Stimulated activated CD4-positive, alpha-beta T cell treated with anti-CD3 and anti-CD28 coated beads, Interleukin-12 subunit alpha, Interleukin-12 subunit beta, amount 100 ng/mL, for 24 hours (primary cell): ENCODE measurements around the gene SCN2B.

ENCODE experiments used
- DNase-seq, 2 experiments: peaks; one replicate each; pipeline ENCODE4 v3.0.0-alpha.2; 2020; ENCODE audit warnings: low read depth in 2 of 2

The SCN2B gene

DNA sequence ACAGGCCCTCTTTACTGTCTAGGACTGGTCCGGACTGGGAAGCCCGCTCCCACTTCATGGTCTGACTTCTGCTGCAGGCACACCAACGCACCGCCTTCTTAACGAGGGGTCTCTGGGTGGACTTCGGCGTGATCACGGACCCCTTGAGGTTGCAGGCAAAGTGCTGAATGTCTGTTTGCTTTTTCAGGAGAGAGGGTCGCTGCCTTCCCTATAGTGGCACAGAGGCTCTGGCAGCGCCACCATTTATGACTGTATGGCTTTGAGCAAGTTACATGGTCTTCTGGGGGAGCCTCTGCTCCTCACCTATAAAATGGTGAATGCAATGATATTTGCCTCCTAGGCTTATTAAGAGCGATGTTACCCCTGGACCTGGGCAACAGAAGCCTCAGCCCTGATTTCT lies 22.5 kb downstream of the SCN2B start:
- no peak for DNase-seq

DNA sequence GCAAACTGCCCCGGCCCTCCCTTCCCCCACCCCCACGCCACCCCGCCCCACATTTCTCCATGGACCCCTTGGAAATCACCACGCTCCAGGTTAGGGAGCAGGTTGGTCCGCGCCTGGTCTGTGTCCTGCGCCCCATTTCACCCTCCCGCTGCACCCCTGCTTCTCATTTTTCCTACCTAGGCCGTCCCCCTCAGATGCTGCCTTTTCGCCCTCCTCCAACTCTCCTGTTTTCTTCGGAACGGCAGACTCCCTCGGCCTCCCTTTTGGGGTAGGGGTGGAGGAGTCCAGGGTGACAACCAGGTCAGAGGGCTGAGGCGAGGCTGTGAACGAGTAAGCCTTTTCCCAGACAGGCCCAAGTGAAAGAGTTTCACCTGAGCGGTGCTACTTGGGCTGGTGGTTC lies 22.9 kb downstream of the SCN2B start:
- no peak for DNase-seq

DNA sequence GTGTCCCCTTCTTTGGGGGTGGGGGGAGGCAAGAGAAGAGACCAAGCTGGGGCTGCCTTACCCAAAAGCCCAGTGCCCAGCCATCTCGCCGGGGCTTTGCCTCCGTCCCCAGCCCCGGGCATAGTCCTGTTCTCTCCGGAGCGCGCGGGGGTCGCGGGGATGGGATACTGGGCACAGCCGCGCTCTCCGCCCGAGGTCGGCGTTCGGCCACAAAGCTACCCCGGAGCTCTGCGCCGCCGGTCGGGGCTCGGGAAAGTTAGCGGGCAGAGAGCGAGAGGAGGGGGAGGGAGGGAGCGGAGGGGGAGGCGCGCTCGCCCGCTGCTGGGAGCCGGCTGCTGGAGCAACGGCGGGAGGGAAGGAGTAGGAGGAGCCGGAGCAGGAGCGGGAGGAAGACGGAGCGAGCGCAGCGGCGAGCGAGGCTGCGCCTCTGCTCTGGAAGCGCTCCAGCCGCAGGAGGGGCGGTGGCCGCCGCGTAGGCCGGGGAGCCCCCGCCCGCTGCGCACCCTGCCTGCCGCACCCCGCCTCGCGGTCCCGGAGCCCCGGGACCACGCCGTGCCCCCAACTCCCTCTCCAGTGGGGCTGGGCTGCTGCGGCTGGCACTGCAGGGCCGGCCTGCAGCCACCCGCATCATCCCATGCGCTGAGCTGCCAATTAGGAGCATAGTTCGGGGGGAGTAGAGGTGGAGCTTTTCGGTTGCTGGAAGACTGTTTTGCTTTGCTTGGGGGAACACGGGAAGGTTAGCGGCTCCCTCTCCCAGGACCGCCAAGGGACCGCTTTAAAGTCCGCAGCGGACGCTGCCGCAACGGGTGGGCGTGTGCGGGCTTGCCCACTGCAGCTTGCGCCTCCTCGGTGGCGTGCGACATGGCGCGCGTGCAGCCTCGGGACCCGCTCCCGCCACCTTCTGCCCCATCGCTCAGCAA lies 23.6 kb downstream of the SCN2B start, which contains the start of gene SCN4B:
Gene SCN4B (minus strand): TSS at position 272 of the 920 bp plus-strand sequence. CDS start 150 bp downstream, at position 122.
- peak in 1 of 2 experiments; percentile 11 for DNase-seq

DNA sequence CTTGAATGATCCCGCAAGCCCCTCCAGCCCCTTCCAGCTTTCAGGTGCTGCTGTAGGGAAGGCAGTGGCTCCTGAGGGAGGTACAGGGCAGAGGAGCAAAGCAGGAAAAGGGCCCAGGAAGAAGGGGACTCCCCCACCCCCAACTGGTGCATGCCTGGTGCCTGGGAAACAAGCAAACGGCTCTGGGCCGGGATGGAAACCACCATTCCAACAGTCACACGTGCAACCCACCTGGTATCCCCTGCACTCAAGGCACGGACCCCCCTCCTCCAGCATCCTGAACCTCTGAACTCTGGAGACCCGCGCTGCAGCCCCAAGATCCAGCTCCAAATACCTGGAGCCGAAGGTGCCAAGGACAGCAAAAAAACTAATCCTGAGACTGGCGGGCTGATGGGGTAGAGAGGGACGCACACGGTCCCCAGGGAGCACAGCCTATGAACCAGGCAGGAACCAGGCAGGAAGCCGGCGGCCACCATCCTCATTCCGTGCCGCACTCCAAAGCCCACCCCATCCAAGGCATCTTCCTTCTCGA lies 24.4 kb downstream of the SCN2B start:
- DNase-seq, result no peak

DNA sequence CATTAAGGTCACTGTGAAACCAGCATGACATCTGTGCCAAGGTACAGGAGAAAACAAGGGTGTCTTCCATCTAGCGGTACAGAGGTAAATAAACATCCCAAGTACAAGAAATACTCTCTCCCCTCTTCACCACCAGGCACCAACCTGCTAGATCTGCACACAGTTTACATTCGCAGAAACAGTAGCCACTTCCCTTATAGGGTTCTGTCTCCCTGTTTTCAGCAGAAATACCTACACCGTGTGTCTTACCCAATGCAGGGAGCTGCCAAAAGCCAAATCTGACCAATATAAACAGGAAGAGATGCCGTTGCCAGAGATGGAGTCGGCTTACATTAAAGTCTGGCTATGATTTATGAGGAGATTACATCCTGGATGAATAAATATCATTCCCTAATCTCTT lies 25.0 kb downstream of the SCN2B start:
- no peak for DNase-seq

DNA sequence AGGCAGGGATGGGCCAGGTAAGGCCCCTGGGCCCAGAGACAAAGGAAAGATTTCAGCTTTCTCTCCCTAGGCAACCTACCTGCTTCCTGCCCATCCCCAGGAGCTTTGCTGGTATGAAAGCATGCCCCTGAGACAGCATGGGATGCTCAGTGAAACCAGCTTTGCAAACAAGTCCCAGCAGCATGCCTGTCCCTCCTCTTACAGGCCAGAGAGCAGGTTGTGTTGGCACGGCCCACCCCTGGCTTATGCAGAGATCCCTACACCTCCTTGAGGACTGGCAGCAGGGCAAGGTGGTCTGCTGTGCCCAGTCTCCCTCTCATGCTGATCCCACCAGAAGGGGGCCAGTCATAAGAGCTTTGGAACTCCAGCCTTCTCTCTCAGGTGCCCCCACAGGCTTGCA lies 26.9 kb downstream of the SCN2B start:
- DNase-seq, result no peak

DNA sequence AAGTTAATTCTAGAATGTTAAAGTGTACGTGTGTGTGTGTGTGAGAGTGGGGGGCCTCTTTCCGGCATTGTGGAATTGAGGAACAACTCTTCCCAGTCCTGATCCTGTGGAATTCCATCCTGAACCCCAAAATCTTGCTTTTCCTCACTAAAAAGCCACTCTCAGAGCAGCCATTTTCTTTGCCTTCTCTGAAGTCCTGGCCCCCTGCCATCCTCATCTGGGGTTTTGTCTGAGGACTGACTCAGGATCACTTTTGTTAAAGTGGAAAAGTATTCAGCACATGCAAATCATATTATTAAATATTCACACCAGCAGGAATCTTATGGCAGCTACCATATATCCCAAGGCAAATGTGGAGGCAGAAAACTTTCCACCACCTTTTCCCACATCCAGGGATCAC lies 27.6 kb downstream of the SCN2B start:
- no peak for DNase-seq

DNA sequence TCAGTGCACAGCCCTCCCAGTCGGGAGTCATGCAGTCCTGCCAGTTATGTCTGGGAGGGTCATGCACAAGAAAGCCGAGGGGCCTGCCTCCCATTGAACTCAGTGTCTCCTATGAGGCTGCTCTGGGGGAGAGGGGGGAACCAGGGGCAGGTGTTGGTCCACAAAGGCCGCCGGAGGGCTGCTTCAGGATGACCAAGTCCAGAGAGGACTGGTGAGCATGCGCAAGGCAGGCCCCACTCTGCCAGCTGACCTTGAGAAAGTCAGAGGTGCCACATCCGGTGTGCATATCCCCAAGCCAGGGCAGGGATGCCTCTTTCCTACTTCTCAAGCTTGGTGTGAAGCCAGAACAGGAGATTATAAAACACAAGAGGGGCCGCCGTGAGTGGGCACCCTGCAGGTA lies 28.2 kb downstream of the SCN2B start:
- no peak for DNase-seq

DNA sequence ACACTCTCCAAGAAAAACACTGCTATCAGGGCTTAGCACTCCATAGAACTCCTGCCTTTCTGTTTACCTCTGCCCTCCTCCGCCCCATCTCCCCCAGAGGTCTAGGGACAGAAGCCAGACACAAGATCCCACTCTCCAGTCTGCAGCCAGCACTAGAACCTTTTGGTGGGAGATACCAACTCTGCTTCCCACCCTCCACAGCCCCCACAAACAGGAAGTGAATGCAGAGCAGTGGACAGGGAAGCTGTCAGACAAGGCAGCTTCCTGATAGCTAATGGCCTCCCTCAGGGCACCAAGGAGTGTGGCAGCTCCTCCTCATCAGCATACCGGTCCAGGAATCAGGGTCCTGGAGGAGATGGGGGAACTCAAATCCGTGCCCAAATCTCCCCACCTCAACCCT lies 28.9 kb downstream of the SCN2B start:
- no peak for DNase-seq

DNA sequence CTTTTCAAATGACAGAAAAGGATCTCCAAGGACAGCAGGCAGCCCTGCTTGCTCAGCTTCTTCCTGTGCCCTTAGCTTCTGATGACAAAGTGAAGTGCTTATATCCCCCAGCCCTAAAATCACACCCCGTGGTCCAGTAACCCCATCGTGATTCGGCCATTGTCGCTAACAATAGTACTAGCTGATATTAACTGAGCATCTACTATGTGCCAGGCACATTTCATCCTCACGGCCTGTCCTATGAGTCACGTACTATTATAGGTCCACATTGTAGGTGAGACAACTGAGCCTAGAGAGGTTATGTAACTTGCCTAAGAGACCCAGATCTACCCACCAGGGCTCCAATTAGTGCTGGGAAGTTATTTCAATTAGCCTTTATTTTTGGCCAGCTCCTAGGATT lies 29.9 kb downstream of the SCN2B start:
- DNase-seq, result no peak

DNA sequence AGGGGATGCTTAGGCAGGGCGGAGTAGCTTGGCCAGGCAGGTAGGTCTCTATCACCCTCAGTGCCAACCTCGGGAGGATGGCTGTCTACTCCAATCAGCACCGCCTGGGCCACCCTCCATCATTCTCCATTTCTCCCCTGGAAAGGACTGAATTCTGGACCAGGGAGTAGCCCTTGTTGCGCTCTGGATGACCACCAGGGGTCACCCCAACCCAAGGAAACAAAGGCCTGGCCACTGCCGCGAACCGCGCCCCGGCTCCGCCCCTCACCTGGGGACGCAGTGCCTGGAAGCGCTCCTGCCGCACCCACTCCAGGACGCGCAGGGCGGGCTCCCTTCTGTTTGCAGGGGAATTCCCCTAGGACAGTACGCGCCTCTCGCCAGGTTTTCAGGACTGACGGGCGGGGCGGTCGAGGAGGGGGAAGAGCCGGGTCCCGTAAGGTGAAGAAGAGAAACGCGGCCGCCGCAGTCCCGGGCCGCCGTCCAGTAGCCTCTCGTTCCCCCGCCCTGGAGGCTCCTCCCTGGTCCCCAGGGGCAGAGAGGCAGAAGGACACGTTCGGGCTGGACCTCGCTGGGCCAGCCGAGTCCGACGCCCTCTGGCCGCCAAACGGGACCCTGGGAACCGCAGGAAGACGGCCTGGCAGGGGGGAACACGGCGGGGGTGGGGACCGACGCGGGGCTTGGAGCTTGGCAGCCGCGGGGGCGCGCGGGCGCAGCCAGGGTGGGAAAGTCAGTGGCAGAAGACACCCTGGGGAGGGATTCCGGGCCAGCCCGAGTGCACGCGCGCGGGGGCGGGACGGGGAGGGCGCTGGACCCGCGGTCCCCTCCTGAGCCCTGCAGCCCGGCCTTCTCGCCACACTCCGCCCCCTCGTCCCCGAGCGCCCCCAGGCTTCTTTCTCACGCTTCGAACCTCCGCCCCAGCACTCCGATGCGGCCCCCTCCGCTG lies 30.9 kb downstream of the SCN2B start:
- DNase-seq, result peak; percentile 70 to 92

DNA sequence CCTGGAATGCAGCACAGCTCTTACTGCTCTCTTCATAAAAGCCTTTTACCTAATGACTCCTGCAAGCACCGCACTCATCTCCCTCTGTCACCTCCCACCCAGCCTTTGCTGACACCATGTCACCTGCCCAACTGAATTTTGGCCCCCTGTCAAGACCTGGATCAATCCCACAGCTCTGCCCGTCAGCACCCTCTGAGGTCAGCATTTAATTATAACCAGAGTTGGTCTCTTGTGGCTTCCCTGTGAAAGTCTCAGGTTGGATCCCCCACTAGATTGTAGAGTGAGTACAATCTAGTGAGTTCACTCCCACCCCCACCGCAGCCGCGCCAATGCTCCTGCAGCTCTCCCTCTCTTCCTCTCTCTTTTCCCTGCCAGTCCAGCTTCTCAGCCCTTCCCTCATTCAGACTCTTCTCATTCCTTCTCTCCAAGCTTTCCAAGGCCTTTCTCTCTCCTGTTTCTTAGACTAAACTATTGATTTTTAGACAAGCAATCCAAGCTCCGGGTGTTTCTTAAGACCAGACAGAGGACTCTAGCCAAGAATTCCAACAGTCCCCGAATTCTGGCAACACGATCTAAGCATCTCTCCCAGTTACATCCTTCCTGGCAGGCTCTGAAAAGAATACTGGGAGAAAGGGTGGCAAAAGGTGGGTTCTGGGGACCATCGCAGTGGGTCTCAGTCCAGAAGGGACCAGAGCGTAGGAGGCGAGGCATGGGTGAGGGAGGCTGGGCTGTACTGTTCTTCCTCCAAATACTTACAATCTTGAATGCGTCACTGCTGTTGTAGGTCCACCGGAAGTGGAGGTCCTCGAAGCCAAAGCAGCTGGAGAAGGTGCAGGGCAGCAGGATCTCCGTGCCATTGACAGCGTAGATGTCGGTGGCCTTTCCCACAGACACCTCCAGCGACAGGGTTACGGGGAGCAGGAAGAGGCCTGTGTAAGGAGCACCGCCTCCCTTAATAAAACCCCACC lies 31.9 kb downstream of the SCN2B start:
- DNase-seq, result no peak

DNA sequence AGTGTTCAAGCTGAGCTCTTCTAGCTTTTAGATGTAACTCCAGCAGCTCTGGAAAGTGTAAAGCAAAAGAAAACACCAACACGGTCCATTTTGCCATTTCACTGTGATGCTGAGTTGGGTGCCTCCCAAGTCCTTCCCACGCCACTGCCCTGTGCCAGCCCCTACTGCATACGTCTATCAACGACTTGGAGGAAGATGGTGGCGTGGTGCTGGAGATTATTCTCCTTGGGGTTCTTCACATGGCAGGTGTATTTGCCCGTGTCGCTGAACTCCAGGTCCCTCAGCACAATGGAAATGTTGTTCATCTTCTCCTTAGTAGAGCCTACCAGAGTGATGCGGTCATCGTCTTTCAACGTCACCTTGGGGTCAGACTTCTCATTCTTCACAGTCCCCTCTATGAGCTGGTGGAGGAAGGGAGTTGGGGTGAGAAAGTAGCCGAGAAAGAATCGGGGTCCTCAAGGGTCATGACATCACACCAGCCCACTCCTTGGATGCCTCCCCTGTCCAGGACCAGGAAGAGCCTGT lies 32.7 kb downstream of the SCN2B start:
- DNase-seq, result no peak

DNA sequence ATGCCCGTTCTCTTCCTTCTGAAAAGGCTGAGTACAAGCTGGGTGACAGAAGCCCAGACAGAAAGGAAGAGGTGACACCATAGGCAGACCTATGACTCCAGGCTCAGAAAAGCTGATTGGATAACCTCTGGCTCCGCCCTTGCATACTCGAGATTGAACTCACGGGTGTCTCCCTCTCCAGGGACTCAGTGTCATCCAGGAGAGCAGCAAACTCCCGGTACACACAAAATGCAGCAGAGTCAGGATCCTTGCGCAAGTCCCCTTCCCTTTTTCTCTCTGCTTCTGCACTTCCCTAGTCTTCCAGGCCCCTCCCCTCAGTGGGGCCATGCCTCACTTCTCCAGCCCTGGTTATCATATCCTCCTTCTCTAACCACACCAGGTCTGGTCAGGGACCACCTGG lies 33.6 kb downstream of the SCN2B start:
- DNase-seq, result no peak

DNA sequence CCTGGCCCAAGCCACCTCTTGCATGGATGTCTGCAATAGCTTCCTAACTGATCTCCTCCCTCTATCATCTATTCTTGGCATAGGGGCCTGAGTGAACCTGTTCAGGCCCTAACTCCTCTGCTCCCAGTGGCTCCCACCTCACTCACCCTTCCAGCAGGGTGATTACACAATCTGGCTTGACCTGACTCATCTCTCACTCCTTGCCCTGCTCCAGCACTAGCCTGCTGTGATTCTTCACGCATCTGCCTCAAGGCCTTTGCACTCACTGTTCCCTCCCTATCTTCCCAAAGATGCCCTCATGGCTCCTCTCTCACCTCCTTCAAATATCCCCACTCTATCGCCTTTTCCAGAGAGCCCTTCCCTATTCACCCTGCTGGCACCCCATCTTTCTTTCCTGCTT lies 34.4 kb downstream of the SCN2B start:
- DNase-seq, result no peak

DNA sequence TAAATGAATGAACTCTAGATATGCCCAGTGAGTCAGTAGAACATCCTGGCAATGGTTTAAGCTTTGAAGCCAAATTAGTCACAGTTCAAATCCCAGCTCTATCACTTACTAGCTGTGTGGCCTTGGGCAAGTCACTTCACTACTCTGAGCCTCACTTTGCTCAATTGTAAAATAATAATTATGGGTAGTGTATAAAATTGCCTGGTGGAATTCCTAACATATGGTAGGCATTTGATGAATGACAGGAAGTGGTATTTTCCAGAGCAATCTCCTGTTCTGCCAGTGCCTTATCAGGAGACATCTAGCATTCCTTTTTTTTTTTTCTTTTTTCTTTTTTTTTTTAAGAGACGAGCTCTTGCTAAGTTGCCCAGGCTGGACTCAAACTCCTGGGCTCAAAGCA lies 36.9 kb downstream of the SCN2B start:
- DNase-seq, result no peak

DNA sequence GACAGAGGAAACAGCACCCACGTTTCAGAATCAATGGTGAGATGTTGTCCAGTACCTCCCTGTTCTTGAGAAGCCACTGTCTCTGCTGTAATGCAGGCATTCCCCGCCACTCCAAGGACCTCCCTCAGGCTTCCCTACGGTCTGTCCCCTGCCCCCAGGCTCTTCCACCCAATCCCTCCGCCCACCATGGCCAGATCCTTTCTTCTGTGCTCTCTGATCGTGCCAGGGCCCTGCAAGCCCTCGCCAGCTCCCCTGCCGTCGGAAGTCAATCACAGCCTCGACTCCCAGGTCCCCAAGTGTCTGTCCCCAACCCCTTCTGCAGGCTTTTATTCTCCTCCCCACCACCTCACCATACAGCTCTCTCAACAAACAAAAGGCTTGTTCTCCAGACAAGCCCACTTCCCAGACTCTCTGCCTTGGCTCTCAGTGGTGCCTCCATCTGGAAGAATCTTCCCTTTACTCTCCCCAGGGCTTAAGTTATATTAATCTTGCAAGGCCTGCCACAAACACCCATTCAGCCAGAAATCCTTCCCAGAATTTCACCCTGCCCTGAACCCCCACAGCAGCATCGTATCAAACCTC lies 37.5 kb downstream of the SCN2B start:
- no peak for DNase-seq

DNA sequence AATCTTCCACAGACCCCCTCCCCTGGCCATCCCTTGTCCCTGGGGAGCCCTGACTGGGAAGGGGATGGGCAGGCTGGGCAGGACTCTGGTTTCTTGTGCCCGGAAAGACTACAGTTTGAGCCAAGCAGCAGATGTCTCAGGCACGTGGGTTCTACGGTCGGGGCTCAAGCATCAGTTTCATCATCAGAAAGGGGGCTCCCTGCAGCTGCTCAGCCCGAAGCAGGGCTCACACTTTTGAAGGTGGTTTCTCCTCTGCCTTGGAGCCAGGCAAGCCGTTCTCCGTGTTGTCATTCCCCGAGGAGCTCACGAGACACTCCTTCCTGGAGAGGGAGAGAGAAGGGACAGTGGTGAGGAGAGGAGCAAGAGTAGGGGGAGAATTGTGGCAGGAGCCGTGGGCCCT lies 39.6 kb downstream of the SCN2B start:
- no peak for DNase-seq

DNA sequence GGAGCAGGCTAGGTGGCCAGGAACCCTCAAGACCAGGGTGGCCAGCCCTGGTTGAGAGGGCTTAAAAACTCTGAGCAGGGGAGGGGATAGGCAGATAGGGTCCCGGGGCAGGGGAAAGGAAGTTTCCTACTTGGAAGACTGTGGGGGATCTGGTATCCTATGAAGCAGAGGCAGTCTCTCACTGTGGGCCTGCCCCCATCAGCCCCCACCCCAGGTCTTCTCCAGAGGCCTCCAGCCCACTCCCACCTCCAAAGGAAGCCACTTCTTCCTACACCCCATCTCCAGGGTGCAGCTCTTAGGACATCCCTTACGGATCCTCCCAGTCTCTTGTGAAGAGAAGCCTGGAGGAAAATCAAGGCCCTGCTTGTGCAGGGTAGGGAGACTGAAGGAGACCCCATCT lies 40.1 kb downstream of the SCN2B start:
- no peak for DNase-seq

DNA sequence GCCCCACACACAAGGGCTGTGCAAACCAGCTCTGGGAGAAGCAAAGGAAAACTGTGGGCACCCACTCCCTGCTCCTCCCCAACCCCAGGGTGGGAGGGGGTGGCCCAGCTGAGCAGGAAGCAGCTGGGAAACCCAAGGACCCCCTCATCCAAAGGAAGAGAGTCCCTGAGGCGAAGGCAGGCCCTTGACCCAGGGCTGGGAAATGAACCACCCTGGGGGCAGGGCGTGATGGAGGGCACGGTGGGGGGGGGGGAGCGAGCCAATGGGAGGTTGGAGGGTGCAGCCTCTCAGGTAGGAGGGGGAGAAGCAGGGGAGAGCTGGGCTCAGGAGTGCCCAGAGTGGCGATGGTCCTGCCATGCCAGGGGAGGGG lies 40.7 kb downstream of the SCN2B start:
- no peak for DNase-seq
